ENCODE measurements around the gene AHCYL2. TPM values are rescaled to one million over a fixed set of nuclear protein-coding genes. Genes with fewer than 3 reads are reported as not detected.
"Not testable (repeated sequence)": the region's sequence is repeated elsewhere in the genome, so short reads cannot be mapped to it uniquely, and the experiment has no call there.

The AHCYL2 gene
- total RNA-seq, 1 donor from 2014 or later = 15.5 TPM

DNA sequence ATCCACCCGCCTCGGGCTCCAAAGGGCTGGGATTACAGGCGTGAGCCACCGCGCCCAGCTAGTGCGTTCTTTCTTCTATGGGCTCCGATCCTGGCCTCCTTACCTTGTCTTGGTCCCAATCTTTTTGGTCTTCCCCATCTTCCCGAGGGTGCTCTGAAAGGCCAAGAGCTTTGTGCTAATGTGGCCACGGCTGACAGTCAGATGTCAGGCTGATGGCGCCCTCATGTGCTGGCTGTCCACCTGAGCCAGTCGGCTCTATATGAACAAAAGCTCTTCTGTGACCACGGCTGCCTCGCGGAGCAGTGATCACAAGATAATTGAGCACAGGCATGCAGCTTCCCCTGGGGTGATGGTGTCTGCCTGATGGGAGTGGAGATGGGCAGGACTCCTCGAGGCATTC, 11.0 kb upstream of the AHCYL2 start:
- H3K36me3 Mint-ChIP-seq (ENCODE audit: low read depth) = no peaks in the 10 kb centered on the region
- intact Hi-C loops (cut with micrococcal nuclease) = no loop called here
- no peak overlapping the region for H3K4me3 Mint-ChIP-seq
- no peaks in the 10 kb centered on the region for H3K9me3 Mint-ChIP-seq
- no peaks in the 10 kb centered on the region for H3K4me1 Mint-ChIP-seq (ENCODE audit: low read depth)
- DNase-seq (ENCODE audit: low spot score) = no peak
- H3K27me3 Mint-ChIP-seq (ENCODE audit: insufficient read depth) = peaks cover 3% of the 10 kb centered on the region
- no peak overlapping the region for H3K27ac Mint-ChIP-seq

DNA sequence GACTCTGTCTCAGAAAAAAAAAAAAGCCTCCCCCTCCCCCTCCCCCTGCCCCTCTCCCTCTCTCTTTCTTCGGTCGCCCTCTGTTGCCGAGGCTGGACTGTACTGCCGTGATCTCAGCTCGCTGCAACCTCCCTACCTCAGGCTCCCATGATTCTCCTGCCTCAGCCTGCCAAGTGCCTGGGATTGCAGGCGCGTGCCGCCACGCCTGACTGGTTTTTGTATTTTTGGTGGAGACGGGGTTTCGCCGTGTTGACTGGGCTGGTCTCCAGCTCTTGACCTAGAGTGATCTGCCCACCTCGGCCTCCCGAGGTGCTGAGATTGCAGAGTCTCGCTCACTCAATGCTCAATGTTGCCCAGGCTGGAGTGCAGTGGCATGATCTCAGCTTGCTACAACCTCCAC, 9.1 kb upstream of the AHCYL2 start:
- H3K4me3 Mint-ChIP-seq; DNase-seq (ENCODE audit: low spot score); H3K27ac Mint-ChIP-seq; H3K4me1 Mint-ChIP-seq (ENCODE audit: low read depth); H3K27me3 Mint-ChIP-seq (ENCODE audit: insufficient read depth); H3K36me3 Mint-ChIP-seq (ENCODE audit: low read depth); intact Hi-C loops (cut with micrococcal nuclease); H3K9me3 Mint-ChIP-seq: not testable (repeated sequence)

DNA sequence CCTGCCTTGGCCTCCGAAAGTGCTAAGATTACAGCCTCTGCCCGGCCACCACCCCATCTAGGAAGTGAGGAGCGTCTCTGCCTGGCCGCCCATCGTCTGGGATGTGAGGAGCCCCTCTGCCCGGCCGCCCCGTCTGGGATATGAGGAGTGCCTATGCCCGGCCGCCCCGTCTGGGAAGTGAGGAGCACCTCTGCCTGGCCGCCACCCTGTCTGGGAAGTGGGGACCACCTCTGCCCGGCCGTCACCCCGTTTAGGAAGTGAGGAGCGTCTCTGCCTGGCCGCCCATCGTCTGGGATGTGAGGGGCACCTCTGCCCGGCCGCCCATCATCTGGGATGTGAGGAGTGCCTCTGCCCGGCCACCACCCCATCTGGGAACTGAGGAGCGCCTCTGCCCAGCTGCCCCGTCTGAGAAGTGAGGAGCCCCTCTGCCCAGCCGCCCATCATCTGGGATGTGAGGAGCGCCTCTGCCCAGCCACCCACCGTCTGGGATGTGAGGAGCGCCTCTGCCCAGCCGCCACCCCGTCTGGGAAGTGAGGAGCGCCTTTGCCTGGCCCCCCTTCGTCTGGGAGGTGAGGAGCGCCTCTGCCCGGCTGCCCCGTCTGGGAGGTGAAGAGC, 8.6 kb upstream of the AHCYL2 start:
- H3K9me3 Mint-ChIP-seq; H3K4me1 Mint-ChIP-seq (ENCODE audit: low read depth); H3K36me3 Mint-ChIP-seq (ENCODE audit: low read depth); H3K27me3 Mint-ChIP-seq (ENCODE audit: insufficient read depth); H3K27ac Mint-ChIP-seq; intact Hi-C loops (cut with micrococcal nuclease); H3K4me3 Mint-ChIP-seq; DNase-seq (ENCODE audit: low spot score): not testable (repeated sequence)

DNA sequence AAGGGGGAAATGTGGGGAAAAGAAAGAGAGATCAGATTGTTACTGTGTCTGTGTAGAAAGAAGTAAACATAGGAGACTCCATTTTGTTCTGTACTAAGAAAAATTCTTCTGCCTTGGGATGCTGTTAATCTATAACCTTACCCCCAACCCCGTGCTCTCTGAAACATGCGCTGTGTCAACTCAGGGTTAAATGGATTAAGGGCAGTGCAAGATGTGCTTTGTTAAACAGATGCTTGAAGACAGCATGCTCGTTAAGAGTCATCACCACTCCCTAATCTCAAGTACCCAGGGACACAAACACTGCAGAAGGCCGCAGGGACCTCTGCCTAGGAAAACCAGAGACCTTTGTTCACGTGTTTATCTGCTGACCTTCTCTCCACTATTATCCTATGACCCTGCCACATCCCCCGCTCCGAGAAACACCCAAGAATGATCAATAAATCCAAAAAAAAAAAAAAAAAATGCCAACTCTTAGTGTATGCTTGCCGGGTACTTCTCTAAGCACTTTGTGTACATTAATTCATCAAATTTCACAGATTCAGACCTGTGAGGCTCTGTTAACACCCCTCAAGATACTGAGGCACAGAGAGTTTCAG, 7.9 kb upstream of the AHCYL2 start:
- H3K27me3 Mint-ChIP-seq (ENCODE audit: insufficient read depth); H3K27ac Mint-ChIP-seq; DNase-seq (ENCODE audit: low spot score); H3K36me3 Mint-ChIP-seq (ENCODE audit: low read depth); H3K4me1 Mint-ChIP-seq (ENCODE audit: low read depth); H3K9me3 Mint-ChIP-seq; intact Hi-C loops (cut with micrococcal nuclease); H3K4me3 Mint-ChIP-seq: not testable (repeated sequence)

DNA sequence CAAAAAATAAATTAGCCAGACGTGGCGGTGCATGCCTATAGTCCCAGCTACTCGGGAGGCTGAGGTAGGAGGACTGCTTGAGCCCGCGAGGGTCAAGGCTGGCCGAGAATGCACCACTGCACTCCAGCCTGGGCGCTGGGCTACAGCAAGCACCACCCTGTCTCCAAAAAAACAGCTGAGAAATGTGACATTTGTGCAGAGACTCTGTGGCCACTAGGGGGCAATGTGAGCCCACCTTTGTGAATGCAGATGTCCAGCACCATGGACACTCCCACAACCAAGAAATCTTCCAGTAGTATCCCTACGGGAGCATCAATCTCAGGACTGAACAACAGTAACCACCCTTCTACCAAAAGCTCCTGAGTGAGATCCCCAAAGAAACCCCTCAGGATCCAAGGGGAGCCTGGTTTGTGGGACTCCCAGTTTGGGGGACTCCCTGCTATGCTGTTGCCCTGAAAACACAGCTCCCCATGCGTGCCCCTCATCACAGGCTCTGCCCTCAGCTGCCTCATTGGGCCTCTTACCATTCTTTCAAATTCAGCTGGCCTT, 6.2 kb upstream of the AHCYL2 start:
- Mint-ChIP-seq H3K27ac (no peak overlapping the region), H3K4me1 (ENCODE audit: low read depth) (peaks cover 11% of the 10 kb centered on the region), H3K9me3 (no peaks in the 10 kb centered on the region), H3K4me3 (no peak overlapping the region), H3K27me3 (ENCODE audit: insufficient read depth) (peaks cover 9% of the 10 kb centered on the region), H3K36me3 (ENCODE audit: low read depth) (no peaks in the 10 kb centered on the region)
- DNase-seq (ENCODE audit: low spot score) = peak; percentile 67
- intact Hi-C loops (cut with micrococcal nuclease) = loop anchor here (1.0 kb wide), 4 partner anchors 53 to 612 kb away; no protein-coding TSS in a partner anchor

DNA sequence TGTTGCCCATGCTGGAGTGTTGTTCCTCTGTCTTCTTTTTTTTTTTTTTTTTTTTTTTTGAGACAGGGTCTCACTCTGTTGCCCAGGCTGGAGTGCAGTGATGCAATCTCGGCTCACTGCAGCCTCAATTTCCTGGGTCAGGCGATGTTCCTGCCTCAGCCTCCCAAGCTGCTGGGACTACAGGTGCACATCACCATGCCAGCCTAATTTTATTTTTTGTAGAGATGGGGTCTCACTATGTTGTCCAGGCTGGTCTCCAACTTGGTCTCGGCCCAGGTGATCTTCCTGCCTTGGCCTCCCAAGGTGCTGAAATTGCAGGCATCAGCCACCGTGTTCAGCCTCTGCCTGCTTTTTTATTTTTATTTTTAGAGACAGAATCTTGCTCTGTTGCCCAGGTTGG, 5.7 kb upstream of the AHCYL2 start:
- intact Hi-C loops (cut with micrococcal nuclease); H3K9me3 Mint-ChIP-seq; H3K4me3 Mint-ChIP-seq; H3K36me3 Mint-ChIP-seq (ENCODE audit: low read depth); H3K27ac Mint-ChIP-seq; H3K27me3 Mint-ChIP-seq (ENCODE audit: insufficient read depth); DNase-seq (ENCODE audit: low spot score): not testable (repeated sequence)
- peaks cover 15% of the 10 kb centered on the region for H3K4me1 Mint-ChIP-seq (ENCODE audit: low read depth)

DNA sequence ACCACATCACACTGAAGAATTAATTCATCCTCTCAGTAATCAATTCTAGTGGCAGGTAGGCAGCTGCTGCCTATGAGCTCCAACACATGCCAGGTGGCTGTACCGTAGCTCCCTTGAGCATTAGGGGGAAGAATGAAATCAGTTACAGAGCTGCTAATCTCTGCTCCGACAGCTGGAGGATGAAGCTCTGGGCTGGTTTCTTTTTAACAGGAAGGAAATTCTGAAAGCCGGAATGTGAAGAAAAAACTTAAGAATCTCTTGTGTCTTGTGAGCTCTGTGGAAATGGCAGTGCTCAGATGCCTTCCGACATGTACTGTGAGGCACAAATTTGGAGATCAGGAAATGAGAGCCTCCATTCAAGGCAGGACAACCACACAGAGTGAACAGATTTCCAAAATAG, 2.8 kb upstream of the AHCYL2 start:
- Mint-ChIP-seq H3K27ac (peak overlapping the region; percentile 31), H3K9me3 (no peaks in the 10 kb centered on the region), H3K4me1 (ENCODE audit: low read depth) (peaks cover 31% of the 10 kb centered on the region), H3K27me3 (ENCODE audit: insufficient read depth) (peaks cover 9% of the 10 kb centered on the region), H3K36me3 (ENCODE audit: low read depth) (no peaks in the 10 kb centered on the region), H3K4me3 (peak overlapping the region; percentile 39)
- no peak for DNase-seq (ENCODE audit: low spot score)
- intact Hi-C loops (cut with micrococcal nuclease) = no loop called here

DNA sequence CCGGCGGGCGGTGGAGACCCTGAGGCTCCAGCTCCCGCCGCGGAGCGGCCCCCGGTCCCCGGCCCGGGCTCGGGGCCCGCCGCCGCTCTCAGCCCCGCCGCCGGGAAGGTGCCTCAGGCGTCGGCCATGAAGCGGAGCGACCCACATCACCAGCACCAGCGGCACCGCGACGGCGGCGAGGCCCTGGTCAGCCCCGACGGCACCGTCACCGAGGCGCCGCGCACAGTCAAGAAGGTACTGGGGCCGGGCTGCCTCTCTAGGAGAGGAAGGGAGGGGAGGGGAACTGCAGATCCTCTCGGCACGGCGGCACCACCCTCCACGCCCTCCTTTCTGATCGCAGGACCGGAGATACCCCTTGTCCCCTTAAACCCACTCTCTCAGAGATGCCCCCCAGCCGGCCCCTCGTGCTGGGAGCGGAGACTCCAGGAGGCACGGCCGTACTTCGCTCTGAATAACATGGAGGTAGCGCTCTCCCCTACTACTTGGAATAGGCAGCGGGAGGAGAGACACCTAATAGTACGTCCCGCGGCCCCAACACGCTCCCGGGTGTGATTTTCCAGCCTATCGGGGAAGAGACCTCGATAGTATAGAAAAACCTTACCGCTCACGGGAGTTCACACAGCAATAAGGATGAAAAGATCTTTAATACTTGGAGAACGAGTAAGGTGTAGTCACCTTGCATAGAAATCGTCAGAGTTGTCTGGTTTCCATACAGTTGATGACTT, 538 bp downstream of the AHCYL2 start:
- no peaks in the 10 kb centered on the region for H3K9me3 Mint-ChIP-seq
- peaks cover 31% of the 10 kb centered on the region for H3K4me1 Mint-ChIP-seq (ENCODE audit: low read depth)
- H3K36me3 Mint-ChIP-seq (ENCODE audit: low read depth) = no peaks in the 10 kb centered on the region
- intact Hi-C loops (cut with micrococcal nuclease) = loop anchor here (2.0 to 5.0 kb wide), 7 partner anchors 245 to 1443 kb away; partner anchors contain the start of genes ATP6V1F, CALU and COPG2
- peak overlapping the region; percentile 90 for H3K4me3 Mint-ChIP-seq
- H3K27ac Mint-ChIP-seq = peak overlapping the region; percentile 43
- DNase-seq (ENCODE audit: low spot score) = peak; percentile 50
- peaks cover 6% of the 10 kb centered on the region for H3K27me3 Mint-ChIP-seq (ENCODE audit: insufficient read depth)

DNA sequence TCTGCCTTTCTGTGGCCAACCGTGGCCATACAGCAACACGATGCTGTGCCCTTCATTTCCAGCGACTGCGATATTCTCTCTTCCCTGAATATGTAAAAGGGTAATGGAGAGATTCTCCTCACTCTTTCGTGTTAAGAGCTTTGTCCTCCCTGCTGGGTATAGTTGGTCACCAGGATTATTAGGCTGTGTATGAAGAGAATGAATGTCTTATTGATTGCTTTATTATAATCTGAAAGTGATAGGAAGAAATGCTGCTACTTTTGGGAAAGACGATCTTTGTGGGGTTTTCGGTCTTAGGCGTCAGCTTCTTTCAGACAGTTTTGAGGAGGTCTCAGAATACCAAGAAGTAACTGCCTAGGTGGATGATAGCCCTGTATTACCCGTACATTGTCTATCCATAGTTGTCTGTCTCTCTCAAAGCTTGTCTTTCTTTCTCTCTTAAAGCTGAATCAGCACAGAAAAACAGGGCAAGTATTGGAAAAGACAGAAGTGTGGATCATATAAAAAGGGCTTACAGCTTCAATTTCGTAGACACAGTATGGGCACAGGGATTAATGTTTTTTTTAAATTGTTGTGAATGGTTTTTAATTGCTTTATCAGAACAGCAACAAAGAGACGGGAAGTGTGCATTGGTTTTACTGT, 1.2 kb downstream of the AHCYL2 start:
- peak overlapping the region; percentile 43 for H3K27ac Mint-ChIP-seq
- H3K9me3 Mint-ChIP-seq = no peaks in the 10 kb centered on the region
- DNase-seq (ENCODE audit: low spot score) = no peak
- intact Hi-C loops (cut with micrococcal nuclease) = loop anchor here (2.0 to 5.0 kb wide), 7 partner anchors 245 to 1443 kb away; partner anchors contain the start of genes ATP6V1F, CALU and COPG2
- peaks cover 6% of the 10 kb centered on the region for H3K27me3 Mint-ChIP-seq (ENCODE audit: insufficient read depth)
- peak overlapping the region; percentile 90 for H3K4me3 Mint-ChIP-seq
- no peaks in the 10 kb centered on the region for H3K36me3 Mint-ChIP-seq (ENCODE audit: low read depth)
- H3K4me1 Mint-ChIP-seq (ENCODE audit: low read depth) = peaks cover 31% of the 10 kb centered on the region

DNA sequence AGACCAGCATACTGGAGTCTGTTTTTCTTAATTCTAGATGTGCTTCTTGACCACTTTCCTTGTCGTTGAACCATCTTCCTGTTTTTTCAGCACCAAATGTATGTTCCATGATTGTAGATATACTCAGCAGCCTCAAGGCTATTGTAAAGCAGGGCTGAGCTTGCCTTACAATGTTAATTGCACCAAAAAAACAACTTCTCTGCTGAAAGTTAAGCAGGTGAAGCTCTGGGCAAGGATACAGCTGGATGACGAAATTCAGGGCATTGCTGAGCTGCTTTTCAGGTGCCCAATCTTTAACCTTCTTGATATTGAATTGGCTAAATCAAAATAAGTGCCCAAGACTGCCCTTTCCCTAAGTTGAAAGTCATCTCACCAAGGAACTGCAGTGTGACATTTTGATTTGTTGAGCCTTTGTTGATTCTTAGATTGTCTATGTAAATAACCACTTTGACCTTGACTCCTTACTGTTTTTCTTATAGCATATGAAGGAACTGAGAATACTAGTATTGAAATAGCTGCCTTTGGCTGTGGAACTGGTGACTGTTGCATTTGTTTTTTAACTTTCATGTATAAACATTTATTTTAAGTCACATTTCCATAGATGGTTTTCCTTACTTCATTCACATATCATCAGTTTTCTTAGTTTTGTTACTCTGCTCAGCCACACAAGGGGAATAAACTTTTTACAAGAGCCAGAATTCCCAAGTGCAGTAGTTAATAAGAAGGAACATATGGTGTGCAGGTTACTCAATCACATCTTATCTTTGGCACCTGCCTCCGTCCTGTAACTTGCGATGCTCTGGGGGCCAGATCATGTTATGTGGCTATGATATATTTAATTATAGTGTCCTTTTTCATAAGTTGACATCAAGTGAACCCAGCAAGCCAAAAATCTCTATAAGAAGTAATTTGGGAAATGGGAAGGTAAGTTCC, 3.1 kb downstream of the AHCYL2 start:
- intact Hi-C loops (cut with micrococcal nuclease) = loop anchor here (5.0 kb wide), 2 partner anchors 691 to 784 kb away; no protein-coding TSS in a partner anchor
- DNase-seq (ENCODE audit: low spot score) = no peak
- peaks cover 2% of the 10 kb centered on the region for H3K27me3 Mint-ChIP-seq (ENCODE audit: insufficient read depth)
- no peak overlapping the region for H3K27ac Mint-ChIP-seq
- no peak overlapping the region for H3K4me3 Mint-ChIP-seq
- H3K36me3 Mint-ChIP-seq (ENCODE audit: low read depth) = no peaks in the 10 kb centered on the region
- H3K4me1 Mint-ChIP-seq (ENCODE audit: low read depth) = peaks cover 27% of the 10 kb centered on the region
- no peaks in the 10 kb centered on the region for H3K9me3 Mint-ChIP-seq

DNA sequence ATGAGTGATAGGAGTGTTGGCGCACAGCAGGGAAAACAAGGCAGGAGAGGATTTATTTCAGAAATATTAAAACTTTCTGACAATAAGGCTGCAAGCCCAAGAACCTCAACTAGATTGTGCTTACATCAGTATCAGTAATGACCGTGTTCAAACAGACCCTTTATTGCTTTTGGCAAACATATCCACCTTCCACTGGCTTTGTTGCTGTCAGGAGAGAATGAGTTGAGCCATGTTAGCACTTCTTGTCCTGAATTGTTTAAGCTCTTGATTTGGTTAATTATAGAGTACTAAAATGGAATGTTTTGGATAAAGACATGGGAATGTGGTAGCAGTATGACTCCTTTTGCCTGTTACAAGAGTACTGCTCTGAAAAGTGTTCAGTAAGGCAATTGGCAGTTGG, 3.8 kb downstream of the AHCYL2 start:
- H3K4me1 Mint-ChIP-seq (ENCODE audit: low read depth) = peaks cover 31% of the 10 kb centered on the region
- intact Hi-C loops (cut with micrococcal nuclease) = loop anchor here (5.0 kb wide), 2 partner anchors 691 to 784 kb away; no protein-coding TSS in a partner anchor
- H3K36me3 Mint-ChIP-seq (ENCODE audit: low read depth) = no peaks in the 10 kb centered on the region
- no peaks in the 10 kb centered on the region for H3K9me3 Mint-ChIP-seq
- H3K4me3 Mint-ChIP-seq = no peak overlapping the region
- no peak for DNase-seq (ENCODE audit: low spot score)
- H3K27me3 Mint-ChIP-seq (ENCODE audit: insufficient read depth) = no peaks in the 10 kb centered on the region
- no peak overlapping the region for H3K27ac Mint-ChIP-seq

DNA sequence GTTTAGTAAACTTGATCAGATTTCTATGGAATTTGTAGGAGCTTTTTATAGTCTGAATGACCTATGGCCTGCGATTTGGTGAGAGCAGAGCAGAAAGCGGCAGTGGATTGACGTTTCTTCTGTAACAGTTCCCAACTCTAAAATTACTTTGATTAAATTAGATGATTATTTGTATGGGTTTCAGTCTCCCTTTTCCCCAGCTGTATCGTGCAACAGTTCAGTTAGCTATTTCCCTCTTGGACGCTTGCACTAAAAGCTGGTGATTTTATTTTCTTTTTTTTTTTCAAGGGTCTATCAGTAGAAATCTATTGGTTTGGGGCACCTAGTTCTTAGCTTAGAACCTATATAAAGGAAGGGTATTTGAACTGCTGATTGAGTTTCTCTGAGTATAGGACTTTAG, 6.8 kb downstream of the AHCYL2 start:
- peaks cover 11% of the 10 kb centered on the region for H3K4me1 Mint-ChIP-seq (ENCODE audit: low read depth)
- H3K27me3 Mint-ChIP-seq (ENCODE audit: insufficient read depth) = no peaks in the 10 kb centered on the region
- no peak overlapping the region for H3K27ac Mint-ChIP-seq
- no peaks in the 10 kb centered on the region for H3K36me3 Mint-ChIP-seq (ENCODE audit: low read depth)
- no peak for DNase-seq (ENCODE audit: low spot score)
- intact Hi-C loops (cut with micrococcal nuclease) = no loop called here
- H3K4me3 Mint-ChIP-seq = no peak overlapping the region
- no peaks in the 10 kb centered on the region for H3K9me3 Mint-ChIP-seq
